Vagina (tissue), 2 donors: ENCODE data around the gene CRY2.

Experiments
- POLR2A ChIP-seq, 2 donors: fragments of 450-650 bp; IDR thresholded peaks; one replicate each; pipeline ENCODE4 v1.6.1; 2017; ENCODE audit warnings: antibody characterized with exemption in 2 of 2, mild to moderate bottlenecking in 2 of 2, moderate library complexity in 2 of 2
- TF ChIP-seq, protein P1 (sequence below), 3 experiments: fragments of 450-650 bp in 2 of 3; fragments of 200-600 bp in 1 of 3; sonication (generic) in 1 of 3; IDR thresholded peaks; one replicate each; pipeline ENCODE4 v1.5.1; 2017 to 2019; ENCODE audit warnings: antibody characterized with exemption in 3 of 3, mild to moderate bottlenecking in 2 of 3, moderate library complexity in 2 of 3

GRCh38 chr11:45834298-45834756 is 12.9 kb upstream of the CRY2 start:
- TF ChIP-seq, protein P1, sequence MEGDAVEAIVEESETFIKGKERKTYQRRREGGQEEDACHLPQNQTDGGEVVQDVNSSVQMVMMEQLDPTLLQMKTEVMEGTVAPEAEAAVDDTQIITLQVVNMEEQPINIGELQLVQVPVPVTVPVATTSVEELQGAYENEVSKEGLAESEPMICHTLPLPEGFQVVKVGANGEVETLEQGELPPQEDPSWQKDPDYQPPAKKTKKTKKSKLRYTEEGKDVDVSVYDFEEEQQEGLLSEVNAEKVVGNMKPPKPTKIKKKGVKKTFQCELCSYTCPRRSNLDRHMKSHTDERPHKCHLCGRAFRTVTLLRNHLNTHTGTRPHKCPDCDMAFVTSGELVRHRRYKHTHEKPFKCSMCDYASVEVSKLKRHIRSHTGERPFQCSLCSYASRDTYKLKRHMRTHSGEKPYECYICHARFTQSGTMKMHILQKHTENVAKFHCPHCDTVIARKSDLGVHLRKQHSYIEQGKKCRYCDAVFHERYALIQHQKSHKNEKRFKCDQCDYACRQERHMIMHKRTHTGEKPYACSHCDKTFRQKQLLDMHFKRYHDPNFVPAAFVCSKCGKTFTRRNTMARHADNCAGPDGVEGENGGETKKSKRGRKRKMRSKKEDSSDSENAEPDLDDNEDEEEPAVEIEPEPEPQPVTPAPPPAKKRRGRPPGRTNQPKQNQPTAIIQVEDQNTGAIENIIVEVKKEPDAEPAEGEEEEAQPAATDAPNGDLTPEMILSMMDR (IDR thresholded peaks at IDR 0.05): no peak
- no peak for TF ChIP-seq POLR2A (IDR thresholded peaks at IDR 0.05)
